Naive thymus-derived CD4-positive, alpha-beta T cell (primary cell): Measurements from ENCODE around the gene ROBO2. TPM values are rescaled to one million over a fixed set of nuclear protein-coding genes. Genes with fewer than 3 reads are reported as not detected.

Experiments
- ATAC-seq: fragments of 150-1000 bp; cut with Tn5 transposase; 2 replicates; pipeline ENCODE4 v1.10.0; 2021; ENCODE audit warnings: mild to moderate bottlenecking, moderate library complexity
- CTCF ChIA-PET: fragments of 350-600 bp; sonication (Branson Sonifier 250); formaldehyde crosslinking; loops from one replicate; lab custom pipeline; 2021; ENCODE audit warnings: antibody characterized with exemption; lab: Charles Lee
- POLR2A ChIA-PET: fragments of 350-600 bp; sonication (Branson Sonifier 250); formaldehyde crosslinking; loops from one replicate; lab custom pipeline; 2021; ENCODE audit warnings: antibody characterized with exemption, inconsistent platforms; lab: Charles Lee
- DNase-seq, 9 donors: peaks; one replicate each; pipeline versions ENCODE4 v3.0.0 to v3.0.0-alpha.2; 2020 to 2022; ENCODE audit warnings: mixed read lengths in 1 of 9
- H3K27ac ChIP-seq: one replicate; pipeline ENCODE4 v1.7.0; 2013; ENCODE audit warnings: mild to moderate bottlenecking, low read depth, low read length, moderate library complexity
- H3K27me3 ChIP-seq, 2 donors: one replicate each; pipeline ENCODE4 v1.7.0; 2013; ENCODE audit warnings: low read length in 2 of 2, mild to moderate bottlenecking in 2 of 2, moderate library complexity in 2 of 2; ENCODE audit not compliant: control insufficient read depth in 2 of 2, insufficient read depth in 2 of 2
- H3K36me3 ChIP-seq, 3 experiments: 1 replicate in 2 of 3; 2 replicates in 1 of 3; pipeline ENCODE4 v1.7.0; 2013; ENCODE audit warnings: low read length in 3 of 3, mild to moderate bottlenecking in 3 of 3, moderate library complexity in 1 of 3; ENCODE audit not compliant: insufficient read depth in 3 of 3, control insufficient read depth in 2 of 3
- H3K4me1 ChIP-seq, 2 donors: one replicate each; pipeline ENCODE4 v1.7.0; 2013; ENCODE audit warnings: low read length in 2 of 2, mild to moderate bottlenecking in 2 of 2, moderate library complexity in 1 of 2; ENCODE audit not compliant: control insufficient read depth in 2 of 2, insufficient read depth in 2 of 2
- H3K4me3 ChIP-seq: 2 replicates; pipeline ENCODE4 v1.7.0; 2013; ENCODE audit warnings: mild to moderate bottlenecking, low read length
- H3K9me3 ChIP-seq, 3 experiments: 1 replicate in 2 of 3; 2 replicates in 1 of 3; pipeline ENCODE4 v1.7.0; 2013; ENCODE audit warnings: low read length in 3 of 3; ENCODE audit not compliant: control insufficient read depth in 2 of 3
- H3K27ac Mint-ChIP-seq, 9 donors: one replicate each; pipeline ENCODE4 v1.8.0; 2020 to 2022; ENCODE audit warnings: mixed read lengths in 9 of 9, mild to moderate bottlenecking in 8 of 9, moderate library complexity in 5 of 9, inconsistent platforms in 2 of 9
- H3K27me3 Mint-ChIP-seq, 5 donors: one replicate each; pipeline ENCODE4 v1.8.0; 2021 to 2022; ENCODE audit warnings: mixed read lengths in 5 of 5, mild to moderate bottlenecking in 1 of 5
- H3K36me3 Mint-ChIP-seq, 5 donors: one replicate each; pipeline ENCODE4 v1.8.0; 2020 to 2022; ENCODE audit warnings: mixed read lengths in 5 of 5, mild to moderate bottlenecking in 3 of 5, inconsistent platforms in 1 of 5
- H3K4me1 Mint-ChIP-seq, 7 donors: one replicate each; pipeline ENCODE4 v1.8.0; 2020 to 2022; ENCODE audit warnings: mixed read lengths in 7 of 7, mild to moderate bottlenecking in 3 of 7, inconsistent platforms in 1 of 7
- H3K4me3 Mint-ChIP-seq, 10 donors: one replicate each; pipeline ENCODE4 v1.8.0; 2020 to 2022; ENCODE audit warnings: mild to moderate bottlenecking in 10 of 10, mixed read lengths in 10 of 10, moderate library complexity in 6 of 10, inconsistent platforms in 2 of 10
- H3K9me3 Mint-ChIP-seq, 11 donors: one replicate each; pipeline ENCODE4 v1.8.0; 2020 to 2022; ENCODE audit warnings: mixed read lengths in 11 of 11, mild to moderate bottlenecking in 4 of 11, inconsistent platforms in 1 of 11, moderate library complexity in 1 of 11
- intact Hi-C, 2 donors: fragments of 100-400 bp; cut with micrococcal nuclease; formaldehyde crosslinking; loops; one replicate each; pipeline ENCODE4 v1.15.1; 2023
- polyA plus RNA-seq, 2 donors: library from polyadenylated mRNA; unstranded; fragments of 300-500 nt; fragmentation: Illumina TruSeq; gene quantifications; one replicate each; pipeline ENCODE4 v1.2.3, GENCODE V29; 2021
- total RNA-seq, 6 experiments: library from RNA in 5 of 6; stranded (reverse) in 5 of 6; gene quantifications; 1 replicate in 5 of 6; 2 replicates in 1 of 6; pipeline ENCODE4 v1.2.3 and lab custom pipeline; 2021 to 2026

Gene ROBO2
- total and polyA plus RNA-seq, 7 experiments from 2014 or later: not detected

DNA sequence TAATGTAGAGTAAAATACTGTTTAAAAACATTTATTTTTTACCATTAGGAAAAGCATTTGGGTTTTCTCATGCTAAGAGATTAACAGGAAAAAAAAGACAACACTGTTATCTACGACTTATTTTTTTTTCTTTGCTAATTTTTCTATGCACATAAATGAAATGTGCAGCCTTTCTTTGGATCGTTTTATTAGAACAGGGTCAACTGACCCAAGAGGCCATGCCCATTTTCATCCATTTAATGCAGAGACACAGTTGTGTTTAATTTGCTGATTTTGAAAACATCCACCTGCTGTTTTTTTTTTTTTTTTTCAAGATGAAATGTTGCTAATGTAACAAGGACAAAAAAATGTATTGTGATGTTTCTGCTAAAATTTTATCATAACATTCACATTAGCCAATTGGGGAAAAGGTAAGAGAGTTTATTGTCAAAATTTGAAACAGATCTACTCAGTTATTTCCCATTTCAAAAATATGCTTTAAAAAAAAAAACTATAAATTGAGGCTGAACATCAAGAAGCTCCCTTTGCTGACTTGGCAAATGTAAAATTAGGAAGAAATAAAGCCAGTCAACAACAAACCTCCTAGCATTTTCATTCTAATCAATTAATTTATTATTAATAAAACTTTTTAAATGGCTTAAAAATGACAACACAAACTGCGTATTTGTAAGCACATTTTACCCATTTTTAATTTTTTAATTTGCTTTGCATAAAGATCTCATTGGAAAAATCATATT lies 485.2 kb downstream of the ROBO2 start:
- peaks cover 0 to 16% (median 4%) of the 10 kb centered on the region in 11 donors for H3K9me3 Mint-ChIP-seq
- H3K27ac Mint-ChIP-seq: no peak overlapping the region
- H3K4me1 ChIP-seq: no peaks in the 10 kb centered on the region
- intact Hi-C loops: no loop called here
- H3K36me3 ChIP-seq: no peaks in the 10 kb centered on the region
- H3K27ac ChIP-seq: no peak overlapping the region
- H3K4me3 Mint-ChIP-seq: no peak overlapping the region
- H3K4me3 ChIP-seq: no peak overlapping the region
- no peaks in the 10 kb centered on the region for H3K27me3 ChIP-seq
- H3K36me3 Mint-ChIP-seq: no peaks in the 10 kb centered on the region
- DNase-seq (no peak), ATAC-seq (no peak)
- POLR2A ChIA-PET: no interaction called here
- no peaks in the 10 kb centered on the region for H3K4me1 Mint-ChIP-seq
- H3K9me3 ChIP-seq: peaks cover 0 to 3% (median 0%) of the 10 kb centered on the region in 3 experiments
- CTCF ChIA-PET: no interaction called here
- no peaks in the 10 kb centered on the region for H3K27me3 Mint-ChIP-seq

- H3K4me3 ChIP-seq: no peak overlapping the region
- ATAC-seq (no peak), DNase-seq (no peak)
- H3K9me3 ChIP-seq: no peaks in the 10 kb centered on the region
- no peaks in the 10 kb centered on the region for H3K27me3 Mint-ChIP-seq
- no peak overlapping the region for H3K27ac ChIP-seq
- no peaks in the 10 kb centered on the region for H3K36me3 Mint-ChIP-seq
- H3K36me3 ChIP-seq: no peaks in the 10 kb centered on the region
- ChIA-PET POLR2A (no interaction called here), CTCF (no interaction called here)
- no peaks in the 10 kb centered on the region for H3K4me1 ChIP-seq
- no peaks in the 10 kb centered on the region for H3K27me3 ChIP-seq
- no peak overlapping the region for H3K27ac Mint-ChIP-seq
- H3K4me1 Mint-ChIP-seq: no peaks in the 10 kb centered on the region
- no peak overlapping the region for H3K4me3 Mint-ChIP-seq
- intact Hi-C loops: no loop called here
- peaks cover 0 to 9% (median 4%) of the 10 kb centered on the region in 11 donors for H3K9me3 Mint-ChIP-seq
Measured at GRCh38 chr3:77526573-77527113, 486.7 kb downstream of the ROBO2 start.

GRCh38 chr3:77529522-77529921 lies 489.6 kb downstream of the ROBO2 start:
- no peaks in the 10 kb centered on the region for H3K9me3 ChIP-seq
- Mint-ChIP-seq H3K27ac (no peak overlapping the region), H3K4me3 (no peak overlapping the region), H3K4me1 (no peaks in the 10 kb centered on the region), H3K27me3 (no peaks in the 10 kb centered on the region), H3K9me3 (peaks cover 0 to 21% (median 4%) of the 10 kb centered on the region in 11 donors), H3K36me3 (no peaks in the 10 kb centered on the region)
- H3K36me3 ChIP-seq: no peaks in the 10 kb centered on the region
- ChIA-PET CTCF (no interaction called here), POLR2A (no interaction called here)
- ATAC-seq (no peak), DNase-seq (no peak)
- no peaks in the 10 kb centered on the region for H3K27me3 ChIP-seq
- intact Hi-C loops: no loop called here
- H3K4me1 ChIP-seq: no peaks in the 10 kb centered on the region
- H3K4me3 ChIP-seq: no peak overlapping the region
- H3K27ac ChIP-seq: no peak overlapping the region

DNA sequence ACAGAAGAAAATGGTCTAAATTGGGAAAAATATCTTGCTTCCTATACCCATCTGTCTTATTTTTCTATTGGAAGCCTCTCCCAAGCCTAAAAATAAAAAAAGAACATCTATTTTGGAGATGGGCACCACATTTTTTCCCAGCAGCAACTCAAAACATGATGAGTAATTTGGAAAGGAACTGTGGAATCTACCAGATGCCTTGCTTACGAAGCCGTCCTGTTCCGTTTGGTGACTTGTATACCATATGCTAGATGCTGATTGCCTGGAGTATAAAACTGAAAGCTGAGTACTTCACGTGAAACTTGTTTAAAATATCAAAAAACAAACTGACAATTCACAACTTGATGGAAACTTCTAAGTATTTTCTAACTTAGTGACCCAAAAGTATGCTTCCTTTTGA lies 491.0 kb downstream of the ROBO2 start:
- Histone ChIP-seq H3K36me3 (no peaks in the 10 kb centered on the region), H3K4me3 (no peak overlapping the region), H3K9me3 (no peaks in the 10 kb centered on the region), H3K27me3 (no peaks in the 10 kb centered on the region), H3K27ac (no peak overlapping the region), H3K4me1 (no peaks in the 10 kb centered on the region)
- DNase-seq (no peak), ATAC-seq (no peak)
- CTCF ChIA-PET: no interaction called here
- Mint-ChIP-seq H3K4me3 (no peak overlapping the region), H3K27me3 (no peaks in the 10 kb centered on the region), H3K36me3 (no peaks in the 10 kb centered on the region), H3K9me3 (peaks cover 0 to 19% (median 4%) of the 10 kb centered on the region in 11 donors), H3K27ac (no peak overlapping the region), H3K4me1 (no peaks in the 10 kb centered on the region)
- POLR2A ChIA-PET: no interaction called here
- intact Hi-C loops: no loop called here

GRCh38 chr3:77535116-77535515 lies 495.2 kb downstream of the ROBO2 start:
- Histone ChIP-seq H3K4me1 (no peaks in the 10 kb centered on the region), H3K9me3 (no peaks in the 10 kb centered on the region), H3K4me3 (no peak overlapping the region), H3K27ac (no peak overlapping the region), H3K36me3 (no peaks in the 10 kb centered on the region), H3K27me3 (no peaks in the 10 kb centered on the region)
- H3K36me3 Mint-ChIP-seq: peaks cover 0 to 3% (median 0%) of the 10 kb centered on the region in 5 donors
- intact Hi-C loops: no loop called here
- H3K4me3 Mint-ChIP-seq: no peak overlapping the region
- no peak overlapping the region for H3K27ac Mint-ChIP-seq
- H3K9me3 Mint-ChIP-seq: peaks cover 0 to 31% (median 7%) of the 10 kb centered on the region in 11 donors
- no peaks in the 10 kb centered on the region for H3K27me3 Mint-ChIP-seq
- DNase-seq (no peak), ATAC-seq (no peak)
- ChIA-PET POLR2A (no interaction called here), CTCF (interaction anchor here (0.6 kb wide), 1 partner anchor 52 kb away, joined by 4 read pairs; no protein-coding TSS in a partner anchor)
- H3K4me1 Mint-ChIP-seq: no peaks in the 10 kb centered on the region

GRCh38 chr3:77536038-77536775 lies 496.3 kb downstream of the ROBO2 start:
- H3K27me3 ChIP-seq: no peaks in the 10 kb centered on the region
- Mint-ChIP-seq H3K9me3 (peaks cover 0 to 31% (median 9%) of the 10 kb centered on the region in 11 donors), H3K36me3 (peaks cover 0 to 3% (median 0%) of the 10 kb centered on the region in 5 donors), H3K27ac (no peak overlapping the region), H3K4me3 (no peak overlapping the region), H3K4me1 (no peaks in the 10 kb centered on the region), H3K27me3 (no peaks in the 10 kb centered on the region)
- H3K27ac ChIP-seq: no peak overlapping the region
- DNase-seq (no peak), ATAC-seq (no peak)
- H3K4me3 ChIP-seq: no peak overlapping the region
- CTCF ChIA-PET: no interaction called here
- H3K4me1 ChIP-seq: no peaks in the 10 kb centered on the region
- no peaks in the 10 kb centered on the region for H3K36me3 ChIP-seq
- H3K9me3 ChIP-seq: no peaks in the 10 kb centered on the region
- POLR2A ChIA-PET: no interaction called here
- intact Hi-C loops: no loop called here
